Measurements from ENCODE around the gene POLR1D.

Gene POLR1D

DNA sequence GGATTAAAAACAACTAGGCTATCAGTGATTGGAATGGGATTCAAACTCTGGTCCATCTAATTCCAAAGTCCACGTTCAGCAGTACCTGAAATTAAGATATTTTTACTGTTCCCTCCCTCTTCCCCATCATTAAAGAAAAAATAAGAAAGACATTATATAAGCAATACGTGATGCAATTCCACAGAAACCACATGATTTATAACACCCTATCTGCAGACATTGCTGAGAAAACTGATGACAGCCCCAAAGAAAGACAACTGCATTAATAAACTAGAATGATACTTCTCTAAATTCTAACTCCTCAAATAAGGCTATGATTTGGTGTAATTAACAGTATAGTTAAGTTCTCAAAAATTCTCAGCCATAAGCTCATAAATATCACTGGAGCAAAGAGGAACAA is 20.5 kb upstream of the POLR1D start:
- H3K4me1 Mint-ChIP-seq: peaks cover 13% of the 10 kb centered on the region
- ATAC-seq: no peak
- no peak overlapping the region for H3K27ac Mint-ChIP-seq
- no peaks in the 10 kb centered on the region for H3K27me3 Mint-ChIP-seq
- H3K36me3 Mint-ChIP-seq: peaks cover 5% of the 10 kb centered on the region
- no peak overlapping the region for H3K4me3 Mint-ChIP-seq
- peaks cover 2% of the 10 kb centered on the region for H3K9me3 Mint-ChIP-seq

DNA sequence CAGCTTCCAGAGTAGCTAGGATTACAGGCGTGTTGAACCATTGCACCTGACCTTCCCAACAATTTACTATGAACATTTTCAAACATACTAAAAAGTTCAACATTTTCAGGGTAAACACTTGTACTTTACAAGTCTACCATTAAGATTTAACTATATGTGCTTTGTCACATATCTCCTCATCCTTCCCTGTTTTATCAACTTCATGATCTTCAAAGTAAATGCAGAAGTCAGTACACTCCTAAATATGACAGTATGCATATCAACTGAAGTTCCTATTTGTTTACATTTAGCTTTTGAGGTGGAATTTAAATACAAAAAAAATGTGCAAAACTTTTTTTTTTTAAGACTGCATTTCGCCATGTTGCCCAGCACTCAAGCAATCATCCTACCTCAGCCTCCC is 19.9 kb upstream of the POLR1D start:
- Mint-ChIP-seq H3K9me3 (peaks cover 2% of the 10 kb centered on the region), H3K4me1 (peaks cover 19% of the 10 kb centered on the region), H3K27me3 (no peaks in the 10 kb centered on the region), H3K36me3 (peaks cover 5% of the 10 kb centered on the region), H3K4me3 (no peak overlapping the region), H3K27ac (no peak overlapping the region)
- ATAC-seq: no peak

DNA sequence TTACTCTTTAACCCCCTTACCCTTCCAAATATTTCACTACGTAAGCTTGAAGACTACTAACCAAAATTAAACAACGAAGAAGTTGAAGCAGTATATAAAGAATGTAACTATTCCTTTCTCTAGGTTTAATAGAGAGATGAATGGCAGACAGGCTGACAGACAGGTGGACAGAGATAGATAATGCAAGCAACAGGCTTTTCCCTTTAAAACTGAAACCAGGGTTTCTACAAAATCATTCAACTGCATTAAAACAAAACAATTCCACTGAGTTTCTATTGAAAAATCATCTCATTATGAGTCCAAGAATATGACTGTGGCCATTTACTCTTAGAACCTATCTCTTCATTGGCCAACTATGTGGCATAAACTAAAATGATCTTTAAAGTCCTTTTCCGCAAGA is 16.6 kb upstream of the POLR1D start:
- Mint-ChIP-seq H3K4me1 (peaks cover 35% of the 10 kb centered on the region), H3K27ac (no peak overlapping the region), H3K27me3 (no peaks in the 10 kb centered on the region), H3K9me3 (peaks cover 2% of the 10 kb centered on the region), H3K4me3 (no peak overlapping the region), H3K36me3 (peaks cover 5% of the 10 kb centered on the region)
- ATAC-seq: no peak

DNA sequence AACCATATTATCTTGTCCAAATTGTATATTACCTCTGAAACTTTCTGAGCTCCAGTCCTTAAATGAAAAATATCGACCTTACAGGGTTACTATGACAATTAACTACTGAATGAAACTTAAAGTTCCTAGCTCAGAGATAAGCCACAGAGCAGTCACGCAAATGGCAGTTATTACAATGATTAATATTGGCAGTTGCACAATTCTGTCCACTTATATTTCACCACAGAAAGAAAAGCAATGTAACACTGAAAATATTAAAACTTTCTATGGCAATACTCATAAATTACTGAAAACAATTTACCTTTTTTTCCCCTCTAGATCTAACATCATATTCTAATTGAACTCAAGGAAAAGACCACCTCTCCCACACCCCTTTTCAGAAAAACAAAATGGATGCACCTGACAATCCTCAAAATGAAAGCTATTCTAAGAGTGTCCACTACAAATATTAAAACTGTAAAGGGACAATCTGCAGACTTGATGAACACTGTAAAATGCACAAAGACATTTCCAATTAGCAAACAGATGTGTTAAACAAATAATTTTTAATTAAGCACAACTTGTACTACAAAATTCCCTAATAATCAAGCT is 16.0 kb upstream of the POLR1D start:
- Mint-ChIP-seq H3K36me3 (peaks cover 9% of the 10 kb centered on the region), H3K9me3 (peaks cover 2% of the 10 kb centered on the region), H3K27me3 (no peaks in the 10 kb centered on the region), H3K4me3 (no peak overlapping the region), H3K27ac (no peak overlapping the region), H3K4me1 (peaks cover 41% of the 10 kb centered on the region)
- no peak for ATAC-seq

DNA sequence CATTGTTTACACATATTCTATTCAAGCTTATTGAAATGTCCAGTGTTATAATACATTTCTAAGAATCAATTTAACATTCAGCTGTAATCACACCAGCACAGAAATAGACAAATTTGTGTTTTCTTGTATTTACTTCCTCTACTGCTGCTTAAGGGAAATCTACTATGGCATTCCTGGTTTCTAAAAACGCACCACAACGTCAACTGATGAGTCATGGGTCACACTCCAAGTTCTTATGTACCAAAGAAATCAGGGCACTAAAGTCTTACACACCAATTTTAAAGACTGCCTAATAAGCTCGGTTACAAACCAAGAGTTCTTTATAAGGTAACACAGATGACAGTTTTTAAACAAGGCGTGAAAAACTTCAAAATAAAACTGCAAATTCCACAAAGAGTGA is 14.6 kb upstream of the POLR1D start:
- no peak overlapping the region for H3K4me3 Mint-ChIP-seq
- H3K9me3 Mint-ChIP-seq: peaks cover 2% of the 10 kb centered on the region
- H3K27ac Mint-ChIP-seq: no peak overlapping the region
- H3K27me3 Mint-ChIP-seq: no peaks in the 10 kb centered on the region
- peaks cover 55% of the 10 kb centered on the region for H3K4me1 Mint-ChIP-seq
- no peak for ATAC-seq
- peaks cover 14% of the 10 kb centered on the region for H3K36me3 Mint-ChIP-seq

DNA sequence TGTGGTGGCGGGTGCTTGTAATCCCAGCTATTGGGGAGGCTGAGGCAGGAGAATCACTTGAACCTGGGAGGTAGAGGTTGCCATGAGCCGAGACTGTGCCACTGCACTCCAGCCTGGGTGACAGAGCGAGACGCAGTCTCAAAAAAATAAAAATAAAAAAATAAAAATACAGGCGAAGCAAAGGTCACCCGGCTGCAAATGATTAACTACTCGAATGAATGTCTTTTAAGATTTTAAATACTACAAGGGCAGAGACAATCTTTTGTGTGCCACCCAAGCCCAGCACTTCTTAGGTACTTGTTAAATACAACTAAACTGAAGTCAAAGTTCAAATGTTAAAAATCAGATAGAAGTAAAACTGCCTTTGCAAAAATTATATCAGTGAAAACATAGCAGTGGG is 8.1 kb upstream of the POLR1D start:
- Mint-ChIP-seq H3K4me3 (no peak overlapping the region), H3K9me3 (no peaks in the 10 kb centered on the region), H3K36me3 (peaks cover 19% of the 10 kb centered on the region), H3K4me1 (peaks cover 45% of the 10 kb centered on the region), H3K27ac (no peak overlapping the region), H3K27me3 (no peaks in the 10 kb centered on the region)
- ATAC-seq: no peak

DNA sequence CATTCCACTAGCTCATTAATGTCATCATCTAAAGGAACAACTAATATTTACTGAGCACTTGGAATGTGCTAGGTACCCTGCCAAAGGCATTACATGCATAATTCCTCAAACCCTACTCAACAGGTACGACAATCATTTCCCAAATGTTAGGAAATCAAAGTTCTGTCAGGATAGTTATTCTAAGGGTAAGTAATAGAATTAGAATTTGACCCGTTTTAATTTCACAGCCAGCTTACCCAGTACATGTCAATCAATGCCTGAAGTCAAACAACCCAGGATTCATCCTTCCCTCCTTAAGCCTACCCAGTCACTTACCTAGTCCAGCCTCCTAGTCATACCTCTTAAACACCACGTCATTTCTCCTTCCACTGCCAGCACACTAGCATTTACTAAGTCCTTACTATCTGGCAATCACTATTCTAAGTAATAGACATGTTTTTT is 3.8 kb upstream of the POLR1D start:
- Mint-ChIP-seq H3K27me3 (no peaks in the 10 kb centered on the region), H3K27ac (no peak overlapping the region), H3K9me3 (no peaks in the 10 kb centered on the region), H3K36me3 (peaks cover 9% of the 10 kb centered on the region), H3K4me3 (no peak overlapping the region), H3K4me1 (peaks cover 40% of the 10 kb centered on the region)
- no peak for ATAC-seq

DNA sequence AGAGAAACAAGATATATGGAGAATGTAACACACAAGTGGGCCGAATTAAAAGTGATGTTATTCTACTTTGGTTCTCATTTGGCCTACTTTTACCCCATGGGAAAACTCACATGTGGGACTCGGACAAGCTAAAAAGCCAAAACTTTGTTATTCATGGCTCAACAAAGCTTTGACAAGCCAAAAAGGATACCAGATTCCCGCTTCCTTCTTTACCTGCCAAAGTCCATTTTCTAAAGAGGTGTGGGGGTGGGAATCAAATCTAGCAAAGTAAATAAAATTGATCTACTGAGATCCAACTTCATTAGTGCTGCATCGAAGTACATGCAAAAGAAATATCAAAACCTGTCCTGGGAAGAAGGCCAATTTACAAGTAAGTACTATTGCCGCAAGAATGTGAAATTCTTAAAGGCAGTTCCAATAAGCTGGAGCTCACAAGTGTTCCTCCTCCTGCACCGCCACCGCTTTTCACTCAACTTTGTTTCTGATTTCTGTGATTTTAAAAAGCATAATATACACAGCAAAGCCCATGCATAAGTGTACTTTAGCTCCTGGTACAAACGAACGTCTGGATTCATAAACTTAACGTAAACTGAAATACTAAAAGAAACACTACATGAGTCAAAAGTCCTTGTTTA is 2.5 kb upstream of the POLR1D start:
- Mint-ChIP-seq H3K4me1 (peaks cover 53% of the 10 kb centered on the region), H3K27me3 (no peaks in the 10 kb centered on the region)
- no peak for ATAC-seq

DNA sequence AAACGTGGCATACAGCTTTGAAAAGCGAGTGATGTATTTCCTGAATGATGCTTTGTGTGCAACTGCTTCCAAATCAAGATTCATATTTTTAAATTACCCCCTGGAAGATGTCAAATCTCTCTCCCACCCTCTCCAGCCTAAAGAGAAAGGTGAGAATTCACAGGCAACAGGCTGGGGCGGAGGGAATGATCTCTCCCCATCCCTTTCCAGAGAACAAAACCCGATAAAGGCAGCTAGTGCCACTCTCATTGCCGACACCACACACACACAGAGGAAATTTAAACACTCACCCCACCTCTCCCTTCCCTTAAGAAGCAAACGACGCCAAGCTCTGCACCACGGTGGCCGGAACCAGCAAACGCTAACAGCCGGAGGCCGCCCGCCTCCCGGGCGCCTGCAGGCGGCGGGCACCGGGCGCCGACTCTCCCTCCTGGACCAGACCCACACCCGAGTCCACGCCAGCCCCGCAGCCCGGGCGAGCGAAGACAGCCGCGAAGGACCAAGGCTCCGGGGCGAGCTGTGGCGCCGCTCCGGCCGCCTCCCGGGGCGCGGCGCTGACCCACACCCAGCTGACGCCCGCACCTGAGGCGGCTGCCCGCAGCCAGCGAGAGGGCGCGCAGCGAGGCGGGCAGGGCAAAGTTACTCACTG is 1.8 kb upstream of the POLR1D start:
- H3K9me3 Mint-ChIP-seq: no peaks in the 10 kb centered on the region
- H3K27ac Mint-ChIP-seq: peak overlapping the region; percentile 60
- H3K4me3 Mint-ChIP-seq: peak overlapping the region; percentile 92
- H3K4me1 Mint-ChIP-seq: peaks cover 56% of the 10 kb centered on the region
- no peaks in the 10 kb centered on the region for H3K27me3 Mint-ChIP-seq
- peak; percentile 48 for ATAC-seq
- peaks cover 16% of the 10 kb centered on the region for H3K36me3 Mint-ChIP-seq

More for the DNA sequence above, 2.5 kb upstream of the POLR1D start:
- Mint-ChIP-seq H3K36me3 (peaks cover 19% of the 10 kb centered on the region), H3K27ac (peak overlapping the region; percentile 60), H3K4me3 (peak overlapping the region; percentile 92), H3K9me3 (no peaks in the 10 kb centered on the region)

DNA sequence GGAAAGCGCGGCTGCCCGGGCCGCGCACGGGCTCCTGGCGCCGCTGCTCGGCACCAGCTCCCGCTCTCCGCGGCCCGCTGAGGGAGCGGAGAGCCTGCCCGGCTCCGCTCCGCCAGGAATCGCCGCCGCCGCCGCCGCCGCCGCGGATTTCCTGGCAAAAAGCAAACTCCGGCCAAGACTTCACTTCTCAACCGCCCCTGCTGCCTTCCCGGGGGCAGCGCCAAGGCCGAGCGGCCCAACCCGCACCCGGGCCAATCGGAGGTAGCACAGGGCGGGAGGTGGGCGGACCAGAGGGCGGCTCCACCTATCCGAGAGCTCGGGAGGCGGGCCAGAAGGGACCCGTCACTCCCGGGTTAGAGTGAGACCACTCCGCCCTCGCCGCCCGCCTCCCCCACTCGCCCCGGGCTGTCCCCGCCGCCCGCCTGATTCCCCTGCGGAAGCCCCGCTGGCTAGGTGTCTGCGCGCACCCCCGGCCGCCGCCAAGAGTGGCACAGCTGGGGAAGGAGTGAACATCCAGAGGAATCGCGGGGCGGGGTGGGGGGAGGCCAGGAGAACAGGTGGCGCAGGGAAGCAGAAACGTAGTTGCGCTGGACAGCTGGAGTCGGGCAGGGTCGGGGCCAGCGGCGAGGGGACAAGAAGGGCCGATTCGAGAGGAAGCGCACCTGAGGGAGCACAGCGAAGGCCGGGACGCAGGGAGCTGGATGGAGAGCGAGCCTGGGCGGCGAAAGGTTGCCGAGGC is 1.1 kb upstream of the POLR1D start, which contains the start of gene LNX2:
TSS of gene LNX2 (minus strand) at position 153 of the 739 bp plus-strand sequence. CDS start 38,826 bp downstream, outside the sequence.
- H3K4me1 Mint-ChIP-seq: peaks cover 63% of the 10 kb centered on the region
- H3K36me3 Mint-ChIP-seq: peaks cover 20% of the 10 kb centered on the region
- peak within 1 kb of the TSS; percentile 92 for H3K4me3 Mint-ChIP-seq
- peak; percentile 96 for ATAC-seq
- H3K27me3 Mint-ChIP-seq: no peaks in the 10 kb centered on the region
- no peaks in the 10 kb centered on the region for H3K9me3 Mint-ChIP-seq
- peak within 1 kb of the TSS; percentile 86 for H3K27ac Mint-ChIP-seq

DNA sequence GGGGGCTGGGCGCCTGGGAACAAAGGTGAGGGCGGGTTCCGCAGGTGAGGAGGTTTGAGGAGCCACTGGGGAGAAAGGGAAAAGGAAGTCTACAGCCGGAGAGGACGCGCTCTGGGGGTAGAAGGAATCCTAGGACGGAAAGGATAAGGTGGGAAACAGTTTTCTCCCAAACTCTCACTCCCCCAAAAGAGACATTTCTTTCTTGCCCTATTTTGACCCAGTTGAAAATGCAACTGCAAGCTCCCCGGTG is 651 bp upstream of the POLR1D start:
- Mint-ChIP-seq H3K27ac (peak overlapping the region; percentile 86), H3K27me3 (no peaks in the 10 kb centered on the region), H3K36me3 (peaks cover 25% of the 10 kb centered on the region), H3K4me1 (peaks cover 68% of the 10 kb centered on the region), H3K9me3 (no peaks in the 10 kb centered on the region), H3K4me3 (peak overlapping the region; percentile 92)
- ATAC-seq: no peak

DNA sequence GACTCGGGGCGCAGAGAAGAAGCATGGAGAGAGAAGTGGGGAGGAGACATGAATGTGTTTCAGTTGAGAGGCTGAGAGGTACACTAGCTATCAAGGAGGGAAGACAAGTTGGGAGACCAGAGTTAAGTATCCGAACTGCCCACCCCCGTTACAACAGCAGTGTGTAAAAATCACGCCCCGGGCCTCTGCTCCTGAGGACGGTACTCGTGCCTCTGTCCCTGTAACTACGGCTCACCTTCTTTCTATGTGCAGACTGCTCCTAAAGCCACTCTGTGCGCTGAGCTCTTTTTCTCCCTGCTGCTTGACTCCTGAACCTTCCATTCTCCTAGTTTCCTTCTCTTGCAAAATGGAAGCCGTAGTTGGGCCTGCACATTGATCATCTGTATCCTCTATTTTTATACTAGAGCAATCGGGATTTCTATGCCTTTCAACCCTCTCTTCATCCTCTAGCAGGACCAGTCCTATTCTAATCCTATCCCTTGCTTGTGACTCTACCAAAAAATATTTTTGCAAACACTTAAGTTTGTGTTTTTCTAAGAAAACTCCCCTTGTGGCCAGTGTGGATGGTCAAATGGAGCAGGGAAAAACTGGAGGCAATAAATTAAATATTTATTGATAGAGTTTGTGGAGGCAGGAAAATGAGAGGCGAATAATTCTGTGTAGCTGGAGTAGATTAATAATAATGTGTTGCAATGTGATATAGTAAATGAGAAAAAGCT is 569 bp downstream of the POLR1D start:
- no peaks in the 10 kb centered on the region for H3K27me3 Mint-ChIP-seq

DNA sequence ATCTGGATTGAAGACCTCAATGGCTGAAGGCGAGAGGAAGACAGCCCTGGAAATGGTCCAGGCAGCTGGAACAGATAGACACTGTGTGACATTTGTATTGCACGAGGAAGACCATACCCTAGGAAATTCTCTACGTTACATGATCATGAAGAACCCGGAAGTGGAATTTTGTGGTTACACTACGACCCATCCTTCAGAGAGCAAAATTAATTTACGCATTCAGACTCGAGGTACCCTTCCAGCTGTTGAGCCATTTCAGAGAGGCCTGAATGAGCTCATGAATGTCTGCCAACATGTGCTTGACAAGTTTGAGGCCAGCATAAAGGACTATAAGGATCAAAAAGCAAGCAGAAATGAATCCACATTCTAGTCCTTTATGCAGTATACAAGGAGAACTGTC is 1.2 kb downstream of the POLR1D start:
- no peak for ATAC-seq
- Mint-ChIP-seq H3K36me3 (peaks cover 41% of the 10 kb centered on the region), H3K9me3 (no peaks in the 10 kb centered on the region), H3K4me3 (no peak overlapping the region), H3K27ac (no peak overlapping the region), H3K4me1 (peaks cover 74% of the 10 kb centered on the region), H3K27me3 (no peaks in the 10 kb centered on the region)

More for the DNA sequence above, 569 bp downstream of the POLR1D start:
- Mint-ChIP-seq H3K9me3 (no peaks in the 10 kb centered on the region), H3K36me3 (peaks cover 35% of the 10 kb centered on the region), H3K4me3 (peak overlapping the region; percentile 93), H3K4me1 (peaks cover 74% of the 10 kb centered on the region), H3K27ac (peak overlapping the region; percentile 86)
- no peak for ATAC-seq

DNA sequence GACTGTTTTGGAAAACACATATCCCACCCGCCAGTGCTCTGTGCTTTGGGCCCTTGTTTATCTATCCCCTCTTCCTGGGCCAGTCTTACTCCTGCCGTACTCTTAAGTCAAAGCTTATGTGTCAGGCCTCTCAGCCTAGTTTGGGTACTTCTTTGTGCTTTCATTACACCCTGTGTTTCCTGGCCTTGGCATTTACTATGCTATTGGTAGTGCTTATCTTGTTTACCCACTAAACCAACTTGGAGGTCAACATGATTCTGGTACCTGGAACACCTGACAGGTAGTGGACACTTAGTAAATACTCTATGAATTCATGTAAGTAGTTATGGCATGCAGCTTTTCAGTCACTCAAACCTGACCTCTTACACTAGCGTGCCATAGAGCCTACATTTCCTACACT is 2.4 kb downstream of the POLR1D start:
- ATAC-seq: no peak
- H3K4me3 Mint-ChIP-seq: no peak overlapping the region
- peaks cover 68% of the 10 kb centered on the region for H3K4me1 Mint-ChIP-seq
- H3K27me3 Mint-ChIP-seq: no peaks in the 10 kb centered on the region
- H3K9me3 Mint-ChIP-seq: no peaks in the 10 kb centered on the region
- peaks cover 47% of the 10 kb centered on the region for H3K36me3 Mint-ChIP-seq
- no peak overlapping the region for H3K27ac Mint-ChIP-seq

DNA sequence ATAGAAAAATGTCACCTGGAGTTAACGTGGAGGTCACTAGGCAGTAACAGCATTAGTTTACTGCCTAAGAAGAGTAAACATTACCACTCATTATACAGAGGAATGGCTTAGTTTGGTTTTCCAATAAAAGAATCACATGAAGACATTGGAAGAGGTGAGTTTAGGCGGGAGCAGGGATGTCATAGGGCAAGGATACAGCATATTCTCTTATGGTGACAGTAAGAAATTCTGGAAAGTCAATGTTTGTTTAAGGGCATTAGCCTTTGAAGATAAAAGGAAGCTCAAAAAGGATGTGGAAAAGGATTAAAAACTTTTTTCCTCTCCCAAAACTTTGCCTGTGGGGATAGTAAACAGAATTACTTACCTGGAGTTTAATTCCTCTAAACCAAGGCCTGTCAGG is 4.1 kb downstream of the POLR1D start:
- Mint-ChIP-seq H3K4me3 (no peak overlapping the region), H3K9me3 (no peaks in the 10 kb centered on the region), H3K36me3 (peaks cover 50% of the 10 kb centered on the region), H3K27ac (peak overlapping the region; percentile 0), H3K4me1 (peaks cover 65% of the 10 kb centered on the region), H3K27me3 (no peaks in the 10 kb centered on the region)
- no peak for ATAC-seq

Data from stimulated activated memory B cell treated with anti-CD40 and anti-IgM and Interleukin-4, amounts not matched to agents 10 μg/mL and 1 μg/mL and 100 μg/mL, for 72 hours (primary cell).